Adipose tissue (tissue), 3 donors: ENCODE measurements around the gene TRIM44. TPM values are rescaled to one million over a fixed set of nuclear protein-coding genes. Genes with fewer than 3 reads are reported as not detected.
"Not testable (repeated sequence)": the region's sequence is repeated elsewhere in the genome, so short reads cannot be mapped to it uniquely, and the experiment has no call there.

Experiments used
- H3K27ac ChIP-seq: one replicate; pipeline ENCODE4 v1.5.1; 2013; ENCODE audit warnings: low read depth, low read length
- WGBS, 3 donors: extraction: QIAGEN DNeasy Blood & Tissue Kit; methylation state at CpG; one replicate each; pipeline ENCODE4 v1.1.7; 2013; 5-methylcytosine and 5-hydroxymethylcytosine counted together
- polyA plus RNA-seq, 3 donors: library from polyadenylated mRNA; stranded (reverse); fragments of 200-250 nt; gene quantifications; one replicate each; pipeline ENCODE4 v1.2.3, GENCODE V29; 2013
- donor health status: healthy with polysubstance abuse.
- donor health status: Bipolar disorder and iron deficiency.
- donor health status: healthy.

The TRIM44 gene
- polyA plus RNA-seq, 3 donors, result 12.3 to 19.8 (median 19.2) TPM

- 84 to 88% (median 88%) methylated on average over 4 of the region's 4 CpGs for WGBS, 3 donors
- H3K27ac ChIP-seq, result no peak overlapping the region
These were observed 33.1 kb upstream of the TRIM44 start for GRCh38 chr11:35629511-35629910.

DNA sequence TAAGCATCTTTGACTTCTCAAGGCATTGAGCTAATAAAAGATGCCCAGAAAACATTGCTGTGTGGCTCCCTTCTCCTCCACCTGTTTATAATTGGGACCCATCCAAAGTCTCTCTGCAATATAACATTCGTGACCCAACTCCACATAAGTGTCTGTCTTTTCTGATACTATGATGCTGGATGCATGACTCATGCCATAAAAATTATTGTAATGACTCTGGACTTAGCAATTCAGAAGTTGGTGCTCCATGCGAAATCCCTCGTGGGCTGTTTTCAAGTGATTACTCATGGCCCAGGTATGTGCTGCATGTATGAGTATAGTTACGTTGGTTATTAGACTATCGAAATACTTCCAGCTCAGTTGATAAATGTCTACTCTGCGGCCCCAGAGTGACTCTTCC lies 32.7 kb upstream of the TRIM44 start:
- no peak overlapping the region for H3K27ac ChIP-seq
- 69 to 72% (median 72%) methylated on average over 6 of the region's 6 CpGs for WGBS, 3 donors

DNA sequence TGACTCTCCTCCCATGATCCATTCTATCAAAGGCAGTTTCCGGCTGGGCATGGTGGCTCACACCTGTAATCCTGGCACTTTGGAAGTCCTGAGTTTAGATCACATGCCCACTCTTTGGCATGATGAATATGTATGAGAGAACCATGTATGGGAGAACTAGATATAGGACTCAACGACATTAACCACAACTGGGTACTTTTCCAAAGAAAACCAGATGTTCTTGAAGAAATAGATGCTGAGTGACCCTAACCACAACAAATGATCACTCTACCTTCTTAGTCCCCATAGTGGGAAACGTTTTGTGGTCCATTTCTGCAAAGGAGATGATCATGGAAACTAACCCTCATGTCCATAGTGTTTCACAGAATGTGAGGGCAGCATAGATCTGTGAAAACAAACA lies 30.7 kb upstream of the TRIM44 start:
- H3K27ac ChIP-seq, result no peak overlapping the region
- WGBS, 3 donors, result 68 to 75% (median 71%) methylated on average over 3 of the region's 3 CpGs

DNA sequence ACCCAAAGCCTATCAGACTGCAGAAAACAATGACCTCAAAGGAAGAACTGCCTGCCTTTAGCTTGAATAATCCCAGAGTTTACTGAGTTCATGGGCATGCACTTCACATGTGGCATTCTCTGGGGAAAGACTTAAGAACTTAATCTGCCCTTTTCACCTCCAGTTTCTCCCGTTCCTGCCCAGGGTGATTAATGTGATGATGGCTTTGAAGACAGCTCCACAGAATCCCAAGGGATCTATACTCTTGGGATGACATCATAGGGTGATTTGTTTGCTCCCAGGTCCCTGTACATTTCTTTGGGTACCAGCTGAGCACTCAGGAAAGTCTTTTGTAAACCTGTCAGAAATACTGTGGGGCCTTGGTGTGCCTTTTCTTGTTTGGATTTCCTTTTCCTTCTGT lies 30.3 kb upstream of the TRIM44 start:
- no peak overlapping the region for H3K27ac ChIP-seq
- WGBS, 3 donors, result 45 to 52% (median 50%) methylated on average over 1 of the region's 1 CpG

DNA sequence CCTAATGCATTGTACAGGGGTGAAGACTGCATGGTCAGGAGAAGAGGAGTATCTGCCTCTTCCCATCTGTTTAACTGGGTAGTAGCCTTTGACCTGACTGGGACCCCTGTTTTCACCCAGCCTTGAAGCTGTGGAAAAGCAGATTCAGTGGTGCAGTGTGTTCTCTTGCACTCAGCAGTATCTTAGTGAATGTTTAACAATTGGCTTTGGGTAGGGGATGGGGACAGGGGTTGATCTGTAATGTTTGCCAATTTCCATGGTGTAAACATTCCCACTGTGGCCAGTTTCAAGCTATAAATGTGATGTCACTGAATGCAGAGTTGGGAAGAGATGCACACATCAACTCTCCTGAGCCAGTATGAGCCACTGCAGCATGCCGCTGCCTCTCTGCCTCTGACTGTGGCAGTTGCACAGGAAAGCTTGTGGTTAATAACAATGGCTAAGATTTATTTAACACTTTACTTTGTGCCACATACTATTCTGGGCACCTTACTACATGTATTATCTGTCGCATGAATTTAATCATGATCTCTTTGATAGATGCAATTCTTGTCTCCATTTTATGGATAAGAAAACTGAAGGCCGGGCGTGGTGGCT lies 28.6 kb upstream of the TRIM44 start:
- 65 to 85% (median 80%) methylated on average over 4 of the region's 4 CpGs for WGBS, 3 donors
- H3K27ac ChIP-seq, result no peak overlapping the region

DNA sequence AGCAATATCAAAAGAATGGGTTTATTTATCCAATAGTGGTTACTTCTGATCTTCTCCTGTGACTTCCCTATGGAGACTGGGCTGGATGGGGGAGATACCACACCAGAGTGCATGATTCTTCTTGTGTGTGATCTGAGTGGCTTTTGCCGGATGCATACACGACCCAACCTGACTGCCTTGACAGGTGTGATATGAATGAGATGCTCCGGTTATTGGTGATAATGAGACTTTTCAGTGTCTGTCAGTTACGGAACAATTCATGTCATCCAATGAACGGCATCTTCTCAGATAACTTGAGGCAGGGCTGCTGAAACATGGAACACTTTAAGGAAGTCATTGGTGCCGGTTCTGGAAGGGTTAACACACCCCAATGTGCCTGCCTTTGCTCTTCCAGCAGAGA lies 26.6 kb upstream of the TRIM44 start:
- WGBS, 3 donors, result 84 to 92% (median 88%) methylated on average over 6 of the region's 6 CpGs
- no peak overlapping the region for H3K27ac ChIP-seq

- 57 to 82% (median 76%) methylated on average over 9 of the region's 9 CpGs for WGBS, 3 donors
- no peak overlapping the region for H3K27ac ChIP-seq
These were observed 22.9 kb upstream of the TRIM44 start for GRCh38 chr11:35639591-35640179.

- 63 to 82% (median 64%) methylated on average over 6 of the region's 6 CpGs for WGBS, 3 donors
- no peak overlapping the region for H3K27ac ChIP-seq
These were observed 21.2 kb upstream of the TRIM44 start for GRCh38 chr11:35641171-35641897.

DNA sequence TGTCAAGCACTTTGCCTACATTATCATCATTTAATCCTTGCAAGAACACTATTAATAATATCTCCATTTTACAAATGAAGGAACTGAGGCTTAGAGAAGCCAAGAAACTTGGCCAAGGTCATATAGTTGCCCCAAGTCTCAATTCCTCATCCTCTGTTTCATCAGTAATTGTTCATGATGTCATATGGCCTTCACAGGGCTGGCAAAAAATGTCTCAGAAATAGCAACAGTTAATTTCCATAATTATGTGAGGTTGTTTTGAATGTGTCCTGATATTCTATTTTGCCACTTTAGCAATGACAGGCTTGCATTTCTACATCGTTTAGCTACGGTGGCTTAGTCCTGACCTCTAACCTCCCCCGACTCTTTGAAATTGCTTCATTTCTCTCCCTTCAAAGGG lies 20.6 kb upstream of the TRIM44 start:
- H3K27ac ChIP-seq, result no peak overlapping the region
- 79 to 90% (median 82%) methylated on average over 3 of the region's 3 CpGs for WGBS, 3 donors

- WGBS, 3 donors, result 75 to 80% (median 79%) methylated on average over 8 of the region's 8 CpGs
- no peak overlapping the region for H3K27ac ChIP-seq
These were observed 15.0 kb upstream of the TRIM44 start for GRCh38 chr11:35647421-35648093.

DNA sequence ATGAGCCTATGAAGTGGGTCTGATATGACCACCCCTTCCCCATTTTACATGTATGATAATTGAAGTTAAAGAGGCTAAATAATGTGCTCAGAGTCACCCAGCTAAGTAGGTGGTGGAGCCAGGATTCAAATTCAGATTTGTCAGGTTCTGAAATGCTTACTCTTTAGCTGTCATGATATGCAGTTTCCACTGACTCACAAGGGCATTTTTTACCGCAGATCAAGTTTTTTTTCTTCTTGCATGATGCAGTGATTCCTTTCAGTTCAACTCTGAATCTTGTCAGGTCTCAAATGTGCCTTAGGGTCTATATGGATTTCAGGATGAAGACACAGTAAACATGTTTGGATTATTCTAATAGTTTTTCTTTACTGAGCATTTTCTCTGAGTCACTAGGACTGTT lies 12.6 kb upstream of the TRIM44 start:
- 42 to 65% (median 58%) methylated on average over 1 of the region's 1 CpG for WGBS, 3 donors
- no peak overlapping the region for H3K27ac ChIP-seq

- no peak overlapping the region for H3K27ac ChIP-seq
- WGBS, 3 donors, result 77 to 86% (median 83%) methylated on average over 4 of the region's 4 CpGs
These were observed 12.1 kb upstream of the TRIM44 start for GRCh38 chr11:35650467-35650866.

GRCh38 chr11:35651263-35651662 lies 11.3 kb upstream of the TRIM44 start:
- no peak overlapping the region for H3K27ac ChIP-seq
- WGBS, 3 donors, result 88 to 96% (median 89%) methylated on average over 3 of the region's 3 CpGs

DNA sequence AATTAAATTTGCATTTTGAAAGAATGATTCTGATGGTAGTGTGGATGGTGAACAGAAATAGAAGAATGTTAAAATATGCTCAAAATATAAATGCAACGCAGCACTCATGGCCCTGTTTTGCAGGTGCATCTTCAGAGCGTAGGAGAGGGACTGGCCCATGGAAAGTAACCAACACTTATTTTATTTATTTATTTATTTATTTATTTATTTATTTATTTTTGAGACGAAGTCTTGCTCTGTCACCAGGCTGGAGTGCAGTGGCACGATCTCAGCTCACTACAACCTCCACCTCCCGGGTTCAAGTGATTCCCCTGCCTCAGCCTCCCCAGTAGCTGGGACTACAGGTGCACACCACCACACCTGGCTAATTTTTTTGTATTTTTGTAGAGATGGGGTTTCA lies 9.8 kb upstream of the TRIM44 start:
- H3K27ac ChIP-seq, result not testable (repeated sequence)
- 92 to 97% (median 92%) methylated on average over 5 of the region's 5 CpGs for WGBS, 3 donors

DNA sequence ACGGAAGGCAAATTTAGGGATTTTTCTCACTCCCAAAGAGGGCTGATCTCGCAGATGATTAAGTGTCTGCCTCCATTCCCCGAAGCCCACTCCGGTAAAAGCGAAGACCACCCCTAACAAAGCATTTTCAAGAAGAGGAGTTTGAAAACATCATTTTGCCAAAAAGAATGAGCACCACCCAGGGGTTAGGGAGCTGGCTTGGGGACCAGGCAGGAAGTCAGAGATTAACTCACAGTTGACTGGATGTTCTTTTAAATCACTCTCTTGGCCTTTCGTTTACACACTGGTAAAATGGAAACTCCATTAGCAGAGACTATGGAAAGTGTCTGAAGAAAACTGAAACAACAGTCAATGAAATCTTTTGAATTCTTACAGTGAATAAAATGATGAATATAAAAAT lies 7.9 kb upstream of the TRIM44 start:
- 60 to 74% (median 71%) methylated on average over 6 of the region's 6 CpGs for WGBS, 3 donors
- H3K27ac ChIP-seq, result no peak overlapping the region

GRCh38 chr11:35655254-35655653 lies 7.3 kb upstream of the TRIM44 start:
- no peak overlapping the region for H3K27ac ChIP-seq
- 67 to 77% (median 71%) methylated on average over 1 of the region's 1 CpG for WGBS, 3 donors

DNA sequence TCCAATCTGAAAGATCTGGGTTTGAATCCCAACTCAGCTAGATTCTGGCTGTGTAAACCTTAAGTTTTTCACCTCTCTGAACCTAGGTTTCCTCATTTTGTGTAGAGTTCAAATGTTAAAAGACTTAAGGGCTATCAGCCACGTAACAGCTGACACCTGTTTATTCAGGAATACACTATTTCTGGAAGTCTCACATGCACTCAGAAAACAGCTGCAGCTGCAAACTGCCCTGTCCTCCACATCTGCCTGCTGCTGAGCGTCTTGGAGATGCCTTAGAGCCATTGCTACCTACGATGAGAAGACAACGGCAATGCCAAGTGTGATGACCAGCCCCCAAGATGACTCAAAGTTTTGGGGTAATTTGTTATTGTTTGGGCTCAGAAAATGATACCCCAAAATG lies 6.7 kb upstream of the TRIM44 start:
- H3K27ac ChIP-seq, result no peak overlapping the region
- 75 to 77% (median 76%) methylated on average over 4 of the region's 4 CpGs for WGBS, 3 donors

DNA sequence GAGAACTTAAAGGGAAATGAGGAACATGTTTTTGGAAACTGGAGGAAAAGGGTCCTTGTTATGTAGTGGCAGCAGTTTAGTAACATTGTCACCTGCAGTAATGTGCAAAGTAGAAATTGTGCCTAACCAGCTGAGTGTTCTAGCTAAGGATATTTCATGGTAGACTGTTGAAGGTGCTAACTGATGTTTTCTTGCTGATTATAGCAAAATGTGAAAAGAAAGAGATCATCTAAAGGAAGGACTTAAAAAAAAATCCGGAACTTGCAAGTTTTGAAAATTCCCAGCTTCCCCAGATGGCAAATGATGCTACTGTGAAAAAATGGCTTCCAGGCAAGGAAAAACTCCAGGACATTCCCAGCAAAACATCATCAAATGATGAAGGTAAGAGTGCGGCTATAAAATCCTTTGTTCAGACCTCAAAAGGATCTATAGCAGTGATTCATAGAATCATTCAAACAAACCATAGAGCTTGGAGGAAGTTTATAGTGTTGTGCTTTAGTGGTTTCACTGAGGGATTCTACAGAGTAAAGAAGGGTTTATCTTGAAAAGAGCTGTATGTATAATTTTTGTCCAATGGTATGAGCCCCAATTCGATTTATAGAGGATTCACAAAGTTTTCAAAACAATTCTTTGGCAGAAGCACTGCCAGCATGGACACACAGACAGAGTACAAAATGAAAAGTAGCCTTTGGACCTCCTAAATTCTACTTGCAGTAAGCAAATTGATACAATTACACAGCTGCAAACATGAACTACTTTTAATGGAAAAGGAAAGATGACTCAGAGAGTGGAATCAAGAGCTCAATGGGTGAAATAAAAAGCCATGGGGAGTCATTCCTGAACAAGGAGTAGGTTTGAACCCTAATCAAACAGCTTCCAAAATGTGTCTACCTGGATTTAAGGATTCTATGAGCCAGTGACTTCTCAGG lies 4.3 kb upstream of the TRIM44 start:
- 72 to 79% (median 74%) methylated on average over 3 of the region's 3 CpGs for WGBS, 3 donors
- H3K27ac ChIP-seq, result no peak overlapping the region
